HCT116 (cell line): ENCODE data around the gene CACNG1. TPM values are rescaled to one million over a fixed set of nuclear protein-coding genes. Genes with fewer than 3 reads are reported as not detected.

Source experiments
- ATAC-seq: fragments of 200-7000 bp; cut with Tn5 transposase; 2 replicates; pipeline ENCODE4 v1.9.1; 2020; ENCODE audit warnings: mild to moderate bottlenecking, moderate library complexity
- BruUV-seq: library from RNA; stranded (reverse); fragments of 400-500 nt; replicated peaks from 2 replicates; lab custom pipeline; 2021; lab: Mats Ljungman, UMichigan
- CTCF ChIA-PET: fragments of 300-600 bp; sonication (Branson Sonifier 250); formaldehyde crosslinking; loops from one replicate; lab custom pipeline; 2021; ENCODE audit warnings: antibody characterized with exemption; lab: Charles Lee
- POLR2A ChIA-PET: fragments of 300-600, 350-600 bp; sonication (Branson Sonifier 250); formaldehyde crosslinking; loops from one replicate; lab custom pipeline; 2021; ENCODE audit warnings: antibody characterized with exemption; lab: Charles Lee
- RAD21 ChIA-PET, 2 experiments: fragments of 300-600 bp; sonication (Branson Sonifier 250); formaldehyde crosslinking; loops; one replicate each; lab custom pipeline; 2023; ENCODE audit warnings: low total read pairs in 2 of 2; ENCODE audit not compliant: uncharacterized antibody in 2 of 2, unreplicated experiment in 2 of 2, low non-redundant PET in 1 of 2; lab: Charles Lee
- DNase-seq: peaks from one replicate; pipeline ENCODE4 v3.0.0-alpha.2; 2010; ENCODE audit warnings: low read depth, low spot score
- H2AFZ ChIP-seq: fragments of 200-600 bp; shearing (Covaris generic), sonication (generic); 2 replicates; pipeline ENCODE4 v1.6.1; 2017; ENCODE audit warnings: low read depth, mixed run types, mixed read lengths, antibody characterized with exemption, low read length; ENCODE audit not compliant: poor library complexity, severe bottlenecking
- H3K27ac ChIP-seq: 2 replicates; pipeline ENCODE4 v1.5.1; 2012; ENCODE audit warnings: low read depth, low read length
- H3K27me3 ChIP-seq: fragments of 200-600 bp; sonication (generic); 2 replicates; pipeline ENCODE4 v1.6.1; 2016; ENCODE audit warnings: mixed run types, low read length, mixed read lengths; ENCODE audit not compliant: insufficient read depth
- H3K36me3 ChIP-seq, 2 experiments: fragments of 200-500 bp in 1 of 2; fragments of 200-600 bp in 1 of 2; sonication (Bioruptor generic) in 1 of 2; sonication (generic) in 1 of 2; 2 replicates each; pipeline versions ENCODE4 v1.5.1 to v1.6.1; 2014 to 2016; ENCODE audit warnings: low read length in 2 of 2, inconsistent platforms in 1 of 2, mixed read lengths in 1 of 2, mixed run types in 1 of 2; ENCODE audit not compliant: insufficient read depth in 2 of 2, control insufficient read depth in 1 of 2
- H3K4me1 ChIP-seq, 2 experiments: fragments of 200-600 bp in 1 of 2; sonication (generic) in 1 of 2; 2 replicates each; pipeline versions ENCODE4 v1.5.1 to v1.6.1; 2012 to 2017; ENCODE audit warnings: low read length in 2 of 2, inconsistent platforms in 1 of 2, mild to moderate bottlenecking in 1 of 2, mixed read lengths in 1 of 2, mixed run types in 1 of 2, moderate library complexity in 1 of 2; ENCODE audit not compliant: insufficient read depth in 2 of 2, control insufficient read depth in 1 of 2
- H3K4me2 ChIP-seq: fragments of 200-600 bp; sonication (generic); 2 replicates; pipeline ENCODE4 v1.6.1; 2017; ENCODE audit warnings: mixed run types, low read length, mixed read lengths
- H3K4me3 ChIP-seq, 2 experiments: fragments of 200-600 bp in 1 of 2; sonication (generic) in 1 of 2; replicated peaks in 1 of 2; 2 replicates each; pipeline ENCODE4 v1.5.1; 2011 to 2016; ENCODE audit warnings: low read length in 2 of 2, control low read depth in 1 of 2, low read depth in 1 of 2, mild to moderate bottlenecking in 1 of 2, mixed read lengths in 1 of 2, mixed run types in 1 of 2
- H3K79me2 ChIP-seq: fragments of 200-600 bp; sonication (generic); 2 replicates; pipeline ENCODE4 v1.6.1; 2017; ENCODE audit warnings: mild to moderate bottlenecking, mixed run types, low read length, moderate library complexity, mixed read lengths; ENCODE audit not compliant: insufficient read depth
- H3K9ac ChIP-seq: fragments of 200-600 bp; sonication (generic); 2 replicates; pipeline ENCODE4 v1.6.1; 2016; ENCODE audit warnings: low read length, mixed read lengths
- H3K9me2 ChIP-seq: fragments of 200-600 bp; sonication (generic), shearing (Covaris generic); 2 replicates; pipeline ENCODE4 v1.6.1; 2017; ENCODE audit warnings: mixed run types, mild to moderate bottlenecking, moderate library complexity; ENCODE audit not compliant: insufficient read depth
- H3K9me3 ChIP-seq, 2 experiments: fragments of 200-500 bp in 1 of 2; fragments of 200-600 bp in 1 of 2; sonication (Bioruptor generic) in 1 of 2; sonication (generic) in 1 of 2; 2 replicates each; pipeline ENCODE4 v1.6.1; 2014 to 2017; ENCODE audit warnings: low read length in 2 of 2, mixed read lengths in 2 of 2, inconsistent platforms in 1 of 2, low read depth in 1 of 2, mild to moderate bottlenecking in 1 of 2, mixed run types in 1 of 2, moderate library complexity in 1 of 2; ENCODE audit not compliant: control insufficient read depth in 1 of 2, insufficient read depth in 1 of 2
- H4K20me1 ChIP-seq: fragments of 200-600 bp; sonication (generic), shearing (Covaris generic); 2 replicates; pipeline ENCODE4 v1.6.1; 2017; ENCODE audit warnings: mixed run types, mild to moderate bottlenecking, moderate library complexity; ENCODE audit not compliant: insufficient read depth
- CEBPB ChIP-seq: IDR thresholded peaks from 2 replicates; pipeline ENCODE4 v1.6.1; 2012; ENCODE audit warnings: low read depth
- CTCF ChIP-seq, 3 experiments: fragments of 200-600 bp in 1 of 3; sonication (generic) in 1 of 3; IDR thresholded peaks in 2 of 3; conservative IDR thresholded peaks in 1 of 3; 2 replicates each; pipeline ENCODE4 v1.5.1; 2012 to 2017; ENCODE audit warnings: low read depth in 2 of 3, low read length in 2 of 3, antibody characterized with exemption in 1 of 3, borderline replicate concordance in 1 of 3, control low read depth in 1 of 3, mild to moderate bottlenecking in 1 of 3, mixed read lengths in 1 of 3, mixed run types in 1 of 3, moderate library complexity in 1 of 3; ENCODE audit not compliant: insufficient read depth in 1 of 3
- ELF1 ChIP-seq: IDR thresholded peaks from 2 replicates; pipeline ENCODE4 v1.6.1; 2012; ENCODE audit warnings: low read depth, borderline replicate concordance
- REST ChIP-seq: IDR thresholded peaks from 2 replicates; pipeline ENCODE4 v1.6.1; 2012; ENCODE audit warnings: low read depth
- SRF ChIP-seq: IDR thresholded peaks from 2 replicates; pipeline ENCODE4 v1.6.1; 2012; ENCODE audit warnings: low read depth
- YY1 ChIP-seq: IDR thresholded peaks from 2 replicates; pipeline ENCODE4 v1.6.1; 2011; ENCODE audit warnings: low read length, low read depth, moderate library complexity, mild to moderate bottlenecking; ENCODE audit not compliant: insufficient replicate concordance; ENCODE audit errors: extremely low read depth
- ZNF274 ChIP-seq: fragments of 200-500 bp; sonication (Bioruptor generic); IDR thresholded peaks from 2 replicates; pipeline ENCODE4 v1.6.1; 2014; ENCODE audit warnings: mild to moderate bottlenecking, low read depth, low read length, inconsistent platforms
- intact Hi-C: fragments of 100-400 bp; cut with micrococcal nuclease; formaldehyde crosslinking; loops from 2 replicates; pipeline ENCODE4 v1.10.0; 2022
- total RNA-seq: library from RNA; stranded (reverse); gene quantifications from one replicate; pipeline ENCODE4 v1.2.1, GENCODE V29; 2021; ENCODE audit not compliant: unreplicated experiment
- TF ChIP-seq, protein P1 (sequence below): IDR thresholded peaks from 2 replicates; pipeline ENCODE4 v1.6.1; 2012

CACNG1 gene
- total RNA-seq, 1 experiment from 2014 or later = not detected

DNA sequence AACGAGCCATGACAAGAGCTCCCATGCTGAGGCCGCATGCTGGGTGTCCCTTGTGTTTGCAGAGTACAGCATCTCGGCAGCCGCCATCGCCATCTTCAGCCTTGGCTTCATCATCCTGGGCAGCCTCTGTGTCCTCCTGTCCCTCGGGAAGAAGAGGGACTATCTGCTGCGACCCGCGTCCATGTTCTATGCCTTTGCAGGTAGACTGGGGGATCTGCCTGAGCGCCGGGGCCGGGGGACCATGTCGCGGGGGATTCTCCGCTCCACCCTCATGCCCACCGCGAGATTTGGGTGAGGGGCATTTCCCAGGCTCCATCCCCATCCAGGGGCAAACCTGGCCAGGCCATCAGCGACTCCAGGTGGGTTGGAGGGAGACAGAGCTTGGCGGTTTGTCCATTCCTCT, 10.7 kb downstream of the CACNG1 start:
- CTCF ChIA-PET = no interaction called here

More for the DNA sequence above, 10.7 kb downstream of the CACNG1 start:
- H3K27me3 ChIP-seq = no peaks in the 10 kb centered on the region
- H3K36me3 ChIP-seq = no peaks in the 10 kb centered on the region
- no peak overlapping the region for H3K4me2 ChIP-seq
- TF ChIP-seq ELF1 (no peak), YY1 (no peak), REST (no peak), CEBPB (no peak), ZNF274 (no peak), SRF (no peak), CTCF (IDR thresholded peaks at IDR 0.05 in 2 of 3, conservative IDR thresholded peaks at IDR 0.05 in 1 of 3; ENCODE audit: borderline replicate concordance in 1 of 3, insufficient read depth in 1 of 3, low read depth in 2 of 3, low read length in 2 of 3) (no peak)
- TF ChIP-seq, protein P1, sequence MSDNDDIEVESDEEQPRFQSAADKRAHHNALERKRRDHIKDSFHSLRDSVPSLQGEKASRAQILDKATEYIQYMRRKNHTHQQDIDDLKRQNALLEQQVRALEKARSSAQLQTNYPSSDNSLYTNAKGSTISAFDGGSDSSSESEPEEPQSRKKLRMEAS = no peak
- no peaks in the 10 kb centered on the region for H3K9me2 ChIP-seq
- H3K4me3 ChIP-seq = no peak overlapping the region
- H3K27ac ChIP-seq = no peak overlapping the region
- H4K20me1 ChIP-seq = no peaks in the 10 kb centered on the region
- no peak overlapping the region for H3K9ac ChIP-seq
- ChIA-PET RAD21 (no interaction called here), POLR2A (no interaction called here)
- H2AFZ ChIP-seq = no peak overlapping the region
- intact Hi-C loops = no loop called here
- ATAC-seq (no peak), DNase-seq (no peak)
- H3K9me3 ChIP-seq = no peaks in the 10 kb centered on the region
- H3K4me1 ChIP-seq = no peaks in the 10 kb centered on the region
- H3K79me2 ChIP-seq = no peaks in the 10 kb centered on the region
- BruUV-seq = no TSS peak
